ENCODE data around the gene IGFL1. TPM values are rescaled to one million over a fixed set of nuclear protein-coding genes. Genes with fewer than 3 reads are reported as not detected.

IGFL1 gene
- total and polyA plus RNA-seq, 2 experiments from 2014 or later = not detected

DNA sequence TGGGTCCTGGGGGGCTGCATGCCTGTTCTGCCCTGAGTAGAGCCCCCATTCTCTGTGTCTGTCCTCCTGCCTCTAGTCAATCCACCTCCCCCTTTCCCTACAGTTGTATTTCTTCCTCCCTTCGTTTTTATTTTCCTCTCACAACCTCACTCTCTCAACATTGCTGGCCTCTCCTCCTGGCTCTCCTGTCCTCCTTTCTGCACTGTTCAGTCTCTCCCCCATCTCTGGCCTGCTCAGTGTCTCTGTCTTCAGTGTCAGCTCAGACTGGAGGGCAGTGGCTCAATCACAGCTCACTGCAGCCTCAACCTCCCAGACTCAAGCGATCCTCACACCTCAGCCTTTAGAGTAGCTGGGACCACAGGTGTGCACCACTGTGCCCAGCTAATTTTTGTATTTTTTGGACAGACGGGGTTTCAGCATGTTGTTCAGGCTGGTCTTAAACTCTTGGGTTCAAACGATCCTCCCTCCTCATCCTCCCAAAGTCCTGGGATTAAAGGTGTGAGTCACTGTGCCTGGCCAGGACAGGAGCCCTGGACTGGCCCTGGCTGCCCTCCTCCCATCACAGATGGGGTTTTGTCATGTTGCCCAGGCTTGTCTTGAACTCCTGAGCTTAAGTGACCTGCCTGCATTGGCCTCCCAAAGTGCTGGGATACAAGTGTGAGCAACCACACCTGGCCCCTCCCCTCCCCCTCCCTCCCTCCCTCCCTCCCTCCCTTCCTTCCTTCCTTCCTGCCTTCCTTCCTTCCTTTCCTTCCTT is 32.0 kb upstream of the IGFL1 start:
- Histone ChIP-seq H3K9me3 (ENCODE audit: low read depth) (no peaks in the 10 kb centered on the region), H3K36me3 (no peaks in the 10 kb centered on the region), H3K27me3 (no peaks in the 10 kb centered on the region), H3K27ac (no peak overlapping the region), H3K4me1 (ENCODE audit: low read depth) (peaks cover 18% of the 10 kb centered on the region), H3K4me3 (no peak overlapping the region)
- no peak for TF ChIP-seq CTCF (IDR thresholded peaks at IDR 0.05; ENCODE audit: low read depth, low read length)
- DNase-seq (ENCODE audit: low read depth in 1 of 2, low spot score in 1 of 2) = no peak

GRCh38 chr19:46198756-46199155 is 30.8 kb upstream of the IGFL1 start:
- peaks cover 10% of the 10 kb centered on the region for H3K4me1 ChIP-seq (ENCODE audit: low read depth)
- H3K4me3 ChIP-seq = no peak overlapping the region
- DNase-seq (ENCODE audit: low read depth in 1 of 2, low spot score in 1 of 2) = no peak
- no peaks in the 10 kb centered on the region for H3K9me3 ChIP-seq (ENCODE audit: low read depth)
- TF ChIP-seq CTCF (IDR thresholded peaks at IDR 0.05; ENCODE audit: low read depth, low read length) = no peak
- H3K27me3 ChIP-seq = no peaks in the 10 kb centered on the region
- no peaks in the 10 kb centered on the region for H3K36me3 ChIP-seq
- H3K27ac ChIP-seq = no peak overlapping the region

GRCh38 chr19:46201454-46202310 is 27.9 kb upstream of the IGFL1 start:
- Histone ChIP-seq H3K4me3 (no peak overlapping the region), H3K4me1 (ENCODE audit: low read depth) (peaks cover 6% of the 10 kb centered on the region), H3K36me3 (no peaks in the 10 kb centered on the region), H3K27me3 (no peaks in the 10 kb centered on the region), H3K9me3 (ENCODE audit: low read depth) (no peaks in the 10 kb centered on the region), H3K27ac (no peak overlapping the region)
- no peak for TF ChIP-seq CTCF (IDR thresholded peaks at IDR 0.05; ENCODE audit: low read depth, low read length)
- DNase-seq (ENCODE audit: low read depth in 1 of 2, low spot score in 1 of 2) = no peak

- no peaks in the 10 kb centered on the region for H3K27me3 ChIP-seq
- no peak for DNase-seq (ENCODE audit: low read depth in 1 of 2, low spot score in 1 of 2)
- TF ChIP-seq CTCF (IDR thresholded peaks at IDR 0.05; ENCODE audit: low read depth, low read length) = no peak
- no peaks in the 10 kb centered on the region for H3K4me1 ChIP-seq (ENCODE audit: low read depth)
- no peaks in the 10 kb centered on the region for H3K36me3 ChIP-seq
- H3K9me3 ChIP-seq (ENCODE audit: low read depth) = no peaks in the 10 kb centered on the region
- H3K4me3 ChIP-seq = no peak overlapping the region
- H3K27ac ChIP-seq = no peak overlapping the region
These were observed 27.1 kb upstream of the IGFL1 start for GRCh38 chr19:46202426-46202825.

- Histone ChIP-seq H3K27ac (no peak overlapping the region), H3K4me1 (ENCODE audit: low read depth) (no peaks in the 10 kb centered on the region), H3K4me3 (no peak overlapping the region), H3K27me3 (no peaks in the 10 kb centered on the region), H3K9me3 (ENCODE audit: low read depth) (no peaks in the 10 kb centered on the region), H3K36me3 (no peaks in the 10 kb centered on the region)
- TF ChIP-seq CTCF (IDR thresholded peaks at IDR 0.05; ENCODE audit: low read depth, low read length) = no peak
- no peak for DNase-seq (ENCODE audit: low read depth in 1 of 2, low spot score in 1 of 2)
These were observed 26.4 kb upstream of the IGFL1 start for GRCh38 chr19:46202872-46203860.

Data from cardiac muscle cell (in vitro differentiated cells and primary cell).